ENCODE measurements around the gene CD44. TPM values are rescaled to one million over a fixed set of nuclear protein-coding genes. Genes with fewer than 3 reads are reported as not detected.

CD44 gene
- total RNA-seq, 1 donor from 2014 or later = 97.3 TPM

DNA sequence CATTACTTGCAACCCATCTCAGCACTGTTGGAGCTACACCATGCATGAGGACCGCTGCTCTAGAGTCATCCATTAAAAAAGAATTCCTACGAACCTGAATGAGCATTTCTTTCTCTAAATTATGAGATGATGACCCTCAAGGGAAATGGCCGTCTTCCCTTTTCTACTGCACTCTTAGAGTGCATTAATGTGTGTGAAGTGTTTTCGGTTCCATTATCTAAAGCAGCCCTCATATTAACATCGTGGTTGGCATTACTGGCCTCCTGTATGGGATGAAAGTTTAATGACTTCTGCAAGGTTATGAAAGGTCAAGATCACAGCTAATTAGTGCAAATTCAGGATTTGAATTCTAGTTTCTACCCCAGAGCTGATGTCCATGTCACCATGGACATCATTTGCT lies 16.7 kb downstream of the CD44 start:
- no peak for DNase-seq (ENCODE audit: extremely low read depth, low read depth, low spot score)

DNA sequence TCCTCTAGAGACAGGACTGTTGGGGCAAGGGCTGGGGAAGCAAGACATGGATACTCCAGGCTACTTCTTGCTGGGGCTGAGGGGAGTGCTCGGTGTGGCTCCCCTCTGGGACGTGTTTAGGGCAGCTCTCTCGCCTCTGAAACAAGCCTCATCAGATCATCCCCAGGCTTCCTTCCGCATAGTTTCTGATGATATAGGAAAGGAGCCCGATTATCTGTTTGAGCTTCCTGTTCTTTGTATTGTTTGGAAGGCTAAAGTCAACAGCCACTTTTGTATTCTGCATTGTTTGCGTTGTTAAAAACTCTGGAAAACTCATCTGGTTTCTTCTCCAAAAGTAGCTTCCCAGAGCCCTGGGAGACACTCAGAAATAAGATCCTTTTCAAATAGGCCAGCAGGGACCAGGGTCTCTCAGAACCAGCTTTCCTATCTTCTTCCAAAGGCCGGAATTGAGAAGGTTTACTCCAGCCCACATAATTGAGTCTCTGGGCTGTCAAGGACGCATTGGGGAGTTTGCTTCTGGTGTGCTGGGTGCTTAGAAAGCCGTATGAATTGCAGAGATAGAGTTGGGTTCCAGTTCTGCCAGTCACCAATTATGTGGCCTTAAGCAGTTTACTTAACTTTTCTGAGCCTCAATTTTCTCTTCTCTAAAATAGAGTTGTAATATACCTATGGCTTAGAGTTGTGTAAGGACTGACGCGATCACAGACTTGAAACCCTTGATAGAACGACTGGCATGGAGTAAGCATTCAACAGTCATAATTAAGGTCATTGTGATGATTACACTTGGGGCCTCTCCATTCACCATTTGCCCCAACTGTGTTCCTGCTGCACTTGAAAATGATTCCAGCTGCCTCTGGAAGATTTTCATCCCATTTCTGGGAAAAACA lies 19.1 kb downstream of the CD44 start:
- DNase-seq (ENCODE audit: extremely low read depth, low read depth, low spot score) = no peak

DNA sequence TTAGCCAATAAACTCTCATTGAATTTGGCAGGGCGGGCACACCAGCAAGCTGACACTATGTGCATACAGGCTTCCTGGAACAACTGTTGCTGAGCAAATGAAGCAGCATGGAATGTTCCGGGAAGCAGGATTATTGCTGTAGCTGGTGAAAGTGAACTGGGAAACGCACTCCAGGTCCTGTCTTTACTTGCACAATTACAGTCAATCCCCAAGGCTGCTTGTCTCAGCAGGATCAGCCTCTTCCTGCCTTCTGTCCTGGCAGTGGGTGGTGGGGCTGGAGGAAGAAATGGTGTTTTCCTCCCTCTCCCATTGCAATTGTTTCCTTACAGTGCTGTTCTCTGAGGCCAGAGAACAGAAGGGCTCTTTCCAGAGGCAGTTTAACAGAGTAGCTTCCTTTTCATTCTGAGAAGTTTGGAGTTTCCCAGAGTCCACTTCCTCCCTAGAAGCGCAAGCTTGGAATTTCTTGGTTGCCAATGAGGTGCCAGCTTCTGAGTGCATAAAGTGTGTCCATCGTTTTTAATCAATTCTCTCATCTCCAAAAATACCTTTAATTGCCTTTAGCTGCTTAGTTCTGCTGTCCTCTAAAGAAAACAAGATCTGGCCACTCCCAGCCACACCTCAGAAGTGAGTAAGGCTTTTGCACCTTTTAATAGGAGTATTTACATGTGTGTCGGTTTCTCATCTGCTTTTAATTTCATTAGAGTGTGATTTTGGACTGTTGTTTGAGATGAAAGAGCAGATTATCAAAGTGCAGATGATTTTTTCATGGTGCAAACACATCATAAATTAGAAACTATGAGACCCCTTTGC lies 19.9 kb downstream of the CD44 start:
- no peak for DNase-seq (ENCODE audit: extremely low read depth, low read depth, low spot score)

DNA sequence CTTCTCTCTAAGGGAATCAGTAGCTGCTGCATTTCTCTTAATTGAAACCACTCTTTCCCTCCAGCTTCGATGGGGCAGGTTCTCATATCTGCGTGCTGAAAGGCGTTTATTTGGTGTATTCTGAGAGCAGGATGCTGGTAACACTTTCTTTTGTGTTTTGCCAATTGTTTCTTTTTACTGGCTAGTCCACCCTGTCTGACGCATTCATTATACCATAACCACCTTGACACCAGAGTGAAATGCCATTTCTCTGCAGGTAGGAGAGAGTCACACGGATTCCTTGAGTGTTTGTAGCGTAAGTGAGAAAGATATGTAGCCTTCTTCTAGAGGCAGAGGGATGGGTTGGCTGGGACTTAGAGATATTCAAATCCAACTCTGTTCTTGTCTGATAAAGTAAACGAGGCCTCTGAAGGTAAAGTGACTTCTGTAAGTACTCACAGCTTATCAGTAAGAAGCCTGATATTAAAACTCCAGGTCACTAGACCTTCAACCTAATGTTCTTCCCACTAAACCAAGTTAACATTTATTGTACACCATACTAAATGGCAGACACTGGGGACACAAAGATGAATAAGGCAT lies 21.4 kb downstream of the CD44 start:
- no peak for DNase-seq (ENCODE audit: extremely low read depth, low read depth, low spot score)

- DNase-seq (ENCODE audit: extremely low read depth, low read depth, low spot score) = no peak
Measured at GRCh38 chr11:35160902-35161597, 22.1 kb downstream of the CD44 start.

DNA sequence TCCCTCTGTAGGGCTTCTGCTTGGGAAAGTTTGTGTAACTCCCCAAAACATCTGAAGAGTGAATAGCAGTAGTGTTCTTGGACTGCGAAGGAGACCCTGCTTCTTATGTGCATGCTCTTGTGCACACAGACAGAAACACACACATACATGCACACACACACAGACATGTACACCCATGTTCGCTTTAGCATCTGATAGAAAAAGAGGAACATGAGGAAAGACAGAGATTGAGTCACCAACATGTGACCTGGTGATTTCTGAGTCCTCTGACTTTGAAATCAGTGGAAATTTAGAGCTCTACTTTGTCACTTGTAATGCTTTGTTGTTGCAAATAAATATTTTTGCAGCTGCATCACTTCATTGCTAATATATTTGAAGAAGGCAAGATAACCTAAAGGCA lies 23.8 kb downstream of the CD44 start:
- DNase-seq (ENCODE audit: extremely low read depth, low read depth, low spot score) = no peak

DNA sequence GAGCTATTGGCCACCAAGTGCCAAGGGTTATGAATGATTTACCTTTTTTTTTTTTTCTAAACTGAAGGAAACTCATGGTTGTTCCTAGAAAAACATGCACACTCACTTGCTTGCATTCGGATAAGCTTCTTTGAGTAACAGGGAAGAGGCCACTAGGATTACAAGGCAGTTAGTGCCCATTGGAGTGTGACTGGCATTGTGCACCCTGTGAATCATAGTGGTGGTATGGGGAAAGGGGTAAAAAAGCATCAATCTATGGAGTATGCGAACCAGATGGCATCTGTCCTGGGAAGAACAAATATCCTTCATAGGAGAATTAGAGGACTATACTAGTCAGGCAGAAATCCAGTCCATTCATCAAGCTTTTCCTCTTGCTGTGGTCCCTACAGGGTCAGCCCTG lies 24.2 kb downstream of the CD44 start:
- no peak for DNase-seq (ENCODE audit: extremely low read depth, low read depth, low spot score)

- no peak for DNase-seq (ENCODE audit: extremely low read depth, low read depth, low spot score)
Measured at GRCh38 chr11:35163702-35164496, 24.9 kb downstream of the CD44 start.

- DNase-seq (ENCODE audit: extremely low read depth, low read depth, low spot score) = no peak
Measured at GRCh38 chr11:35165030-35165422, 26.1 kb downstream of the CD44 start.

DNA sequence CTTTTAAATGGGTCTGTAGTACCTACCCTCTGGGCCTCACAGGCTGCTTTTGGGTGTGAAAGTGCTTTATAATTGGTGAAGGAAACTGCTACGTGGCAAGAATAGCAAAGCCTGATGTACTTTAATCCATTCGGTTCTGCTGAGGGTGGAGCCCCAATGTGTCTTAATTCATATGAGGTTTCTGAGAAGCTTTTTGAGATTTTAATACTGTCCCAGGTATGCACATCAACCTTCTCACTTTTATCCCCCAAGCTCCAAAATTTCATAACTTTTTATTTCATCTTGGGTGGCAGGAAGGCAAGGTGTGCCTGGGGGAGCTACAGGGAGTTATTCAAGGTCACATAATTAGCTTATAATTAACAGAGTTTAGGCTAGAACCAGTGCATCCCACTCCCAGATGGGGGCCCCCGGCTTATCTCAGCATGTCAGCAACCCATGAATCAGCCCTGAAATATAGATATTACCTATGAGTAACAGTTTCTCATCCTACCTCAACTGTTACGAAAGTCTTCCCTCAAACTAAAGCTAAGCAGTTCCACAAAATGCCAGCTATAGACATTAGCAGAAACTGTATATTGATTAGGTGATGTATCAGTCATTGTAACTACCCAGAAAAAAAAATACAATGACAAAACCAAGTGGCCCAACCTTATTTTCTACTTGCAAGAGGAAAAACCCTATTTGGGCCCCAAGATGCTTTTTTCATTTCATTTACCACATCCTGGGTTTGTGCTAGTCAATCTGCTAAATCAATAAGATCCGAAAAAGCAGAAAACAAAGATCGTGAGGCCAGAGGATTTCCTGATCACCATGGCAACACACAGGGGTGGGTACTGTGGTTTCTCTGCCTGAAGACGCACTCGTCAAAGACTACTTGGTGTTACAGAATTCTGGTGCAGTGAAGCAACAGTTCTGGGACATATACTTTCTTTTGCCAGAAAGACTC lies 26.7 kb downstream of the CD44 start:
- no peak for DNase-seq (ENCODE audit: extremely low read depth, low read depth, low spot score)

DNA sequence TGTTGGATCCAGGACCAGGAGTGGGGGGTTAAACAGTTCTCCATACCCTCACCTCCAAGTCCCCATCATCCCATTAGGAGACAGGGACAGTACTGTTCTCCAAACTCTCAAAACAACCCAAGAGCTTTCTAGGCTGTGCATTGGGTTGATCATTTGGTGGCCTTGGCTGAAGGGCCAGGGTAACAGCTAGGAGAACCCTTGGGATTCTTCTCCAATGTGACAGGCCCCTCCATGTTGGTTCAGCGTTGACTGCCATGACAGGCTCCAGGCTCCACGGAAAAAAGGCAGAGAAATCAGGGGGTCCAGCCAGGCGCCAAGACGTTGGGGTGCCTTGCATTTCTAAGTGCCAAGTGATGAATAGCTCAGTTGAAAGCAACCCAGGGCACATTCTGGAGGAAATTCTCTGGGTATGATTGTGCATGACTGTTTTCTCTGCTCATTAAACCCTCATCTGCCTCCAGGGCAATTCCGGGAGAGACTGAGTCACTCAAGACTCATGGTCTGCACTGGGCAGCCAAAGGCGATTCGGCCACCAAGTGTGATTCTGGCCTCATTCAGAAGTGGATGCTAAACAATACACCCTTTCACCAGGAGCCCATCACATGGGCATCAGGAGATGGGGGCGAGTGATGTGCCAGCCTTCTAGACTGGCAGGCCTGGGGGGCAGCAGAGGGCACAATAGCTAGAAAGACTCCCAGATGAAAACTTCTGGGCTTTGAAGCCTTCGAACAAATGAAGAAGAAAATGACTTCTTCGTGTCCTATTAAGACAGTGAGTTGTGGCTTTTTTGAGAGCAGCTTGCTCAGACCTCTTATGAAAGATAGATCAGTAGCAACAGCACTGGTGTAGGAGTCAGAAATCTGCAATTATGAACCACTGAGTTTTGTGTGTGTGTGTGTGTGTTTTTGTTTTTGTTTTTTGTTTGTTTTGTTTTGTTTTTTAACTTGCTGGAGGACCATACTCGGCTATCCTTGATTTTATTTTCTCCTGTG lies 27.7 kb downstream of the CD44 start:
- peak; percentile 58 for DNase-seq (ENCODE audit: extremely low read depth, low read depth, low spot score)

DNA sequence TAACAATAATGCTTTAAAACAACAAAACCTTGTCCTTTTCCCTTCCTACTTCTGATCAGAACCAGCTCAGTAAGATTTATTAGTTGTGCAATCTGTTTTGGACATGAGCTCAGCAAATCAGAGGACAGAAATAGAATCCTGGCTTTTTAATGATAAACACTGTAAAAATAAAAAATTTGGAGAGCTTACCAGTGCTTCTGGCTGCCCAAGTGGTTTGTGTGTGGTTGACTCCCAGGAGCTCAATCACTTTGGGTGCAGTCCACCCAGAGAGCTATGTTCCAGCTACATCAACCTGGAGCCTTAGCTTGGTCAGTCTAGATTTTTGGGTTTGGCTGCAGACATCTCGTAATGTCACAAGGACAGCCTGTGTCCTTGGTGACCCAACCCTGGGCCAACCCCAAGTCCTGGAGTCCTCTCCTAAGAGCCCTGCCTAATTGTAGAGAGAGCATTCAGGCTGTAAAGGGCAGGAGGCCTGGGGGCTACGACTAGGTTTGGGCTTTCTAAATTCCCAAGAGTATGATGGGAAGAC lies 28.5 kb downstream of the CD44 start:
- no peak for DNase-seq (ENCODE audit: extremely low read depth, low read depth, low spot score)

- no peak for DNase-seq (ENCODE audit: extremely low read depth, low read depth, low spot score)
Measured at GRCh38 chr11:35168671-35169070, 29.7 kb downstream of the CD44 start.

- no peak for DNase-seq (ENCODE audit: extremely low read depth, low read depth, low spot score)
Measured at GRCh38 chr11:35169112-35169511, 30.1 kb downstream of the CD44 start.

DNA sequence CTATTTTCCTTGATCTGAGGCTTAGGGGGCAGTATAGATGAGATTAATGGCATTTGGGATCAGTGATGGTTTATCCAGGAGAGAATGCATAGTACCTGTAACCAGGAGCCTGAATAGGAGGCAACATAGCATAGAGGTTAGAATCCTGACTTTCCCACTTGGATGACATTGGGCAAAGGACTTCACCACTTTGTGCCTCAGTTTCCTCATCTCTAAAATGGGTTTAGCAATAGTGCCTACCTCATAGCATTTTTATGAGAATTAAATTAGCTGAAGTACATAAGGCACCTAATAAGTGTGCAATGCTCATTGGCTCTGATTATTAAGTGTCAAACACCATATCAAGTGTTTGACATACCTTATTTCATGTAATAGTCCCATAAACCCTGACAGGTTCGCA lies 30.8 kb downstream of the CD44 start:
- DNase-seq (ENCODE audit: extremely low read depth, low read depth, low spot score) = no peak

GRCh38 chr11:35170503-35170902 lies 31.5 kb downstream of the CD44 start:
- no peak for DNase-seq (ENCODE audit: extremely low read depth, low read depth, low spot score)

DNA sequence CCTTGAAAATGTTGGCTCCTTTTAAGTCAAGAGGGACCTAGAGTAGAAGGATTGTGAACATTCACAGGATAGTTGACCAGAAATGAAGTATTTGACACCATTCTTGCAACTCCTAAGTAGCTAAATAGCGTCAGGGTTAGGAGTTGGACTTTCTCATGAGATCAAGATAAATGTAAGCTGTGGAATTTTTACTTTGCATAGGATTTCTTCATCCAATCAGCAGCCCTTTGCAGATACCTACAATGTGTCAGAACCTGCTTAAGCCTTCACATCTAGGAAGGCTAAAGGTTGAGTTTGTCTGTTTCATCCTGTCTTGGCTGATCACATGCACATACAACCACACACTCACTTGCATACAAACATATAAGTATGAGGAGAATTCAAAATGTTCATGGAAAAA lies 32.3 kb downstream of the CD44 start:
- DNase-seq (ENCODE audit: extremely low read depth, low read depth, low spot score) = no peak
